Mesenchymal stem cell (in vitro differentiated cells and primary cell): Measurements from ENCODE around the gene ATF6.

Experiments used
- DNase-seq: peaks from one replicate; pipeline ENCODE4 v3.0.0-alpha.2; 2013
- H2AFZ ChIP-seq: one replicate; pipeline ENCODE4 v1.6.1; 2013; ENCODE audit warnings: low read depth, mild to moderate bottlenecking, control low read depth, inconsistent platforms, low read length, moderate library complexity
- H2AK5ac ChIP-seq: 2 replicates; pipeline ENCODE4 v1.6.1; 2013; ENCODE audit warnings: low read length, moderate library complexity, mild to moderate bottlenecking, inconsistent platforms; ENCODE audit not compliant: severe bottlenecking
- H2BK120ac ChIP-seq: one replicate; pipeline ENCODE4 v1.6.1; 2013; ENCODE audit warnings: low read depth, mild to moderate bottlenecking, inconsistent platforms, low read length, moderate library complexity
- H2BK12ac ChIP-seq, 2 experiments: one replicate each; pipeline ENCODE4 v1.6.1; 2013; ENCODE audit warnings: inconsistent platforms in 2 of 2, low read length in 2 of 2, mild to moderate bottlenecking in 2 of 2, moderate library complexity in 2 of 2, control low read depth in 1 of 2
- H2BK15ac ChIP-seq: one replicate; pipeline ENCODE4 v1.6.1; 2013; ENCODE audit warnings: mild to moderate bottlenecking, low read depth, inconsistent platforms; ENCODE audit not compliant: poor library complexity, severe bottlenecking
- H2BK5ac ChIP-seq: 2 replicates; pipeline ENCODE4 v1.6.1; 2013; ENCODE audit warnings: low read depth, mild to moderate bottlenecking, low read length, control low read depth, inconsistent platforms; ENCODE audit not compliant: poor library complexity, severe bottlenecking
- H3K14ac ChIP-seq, 2 experiments: one replicate each; pipeline ENCODE4 v1.6.1; 2013; ENCODE audit warnings: inconsistent platforms in 2 of 2, low read length in 2 of 2, control low read depth in 1 of 2, mild to moderate bottlenecking in 1 of 2, moderate library complexity in 1 of 2
- H3K18ac ChIP-seq, 2 experiments: one replicate each; pipeline ENCODE4 v1.6.1; 2013; ENCODE audit warnings: inconsistent platforms in 2 of 2, low read length in 2 of 2, control low read depth in 1 of 2, low read depth in 1 of 2, mild to moderate bottlenecking in 1 of 2
- H3K23ac ChIP-seq, 2 experiments: one replicate each; pipeline ENCODE4 v1.6.1; 2013; ENCODE audit warnings: inconsistent platforms in 2 of 2, low read length in 2 of 2, mild to moderate bottlenecking in 2 of 2, moderate library complexity in 2 of 2, control low read depth in 1 of 2
- H3K27ac ChIP-seq: 2 replicates; pipeline ENCODE4 v1.5.1; 2013; ENCODE audit warnings: mild to moderate bottlenecking, moderate library complexity, low read length, control low read depth, inconsistent platforms; ENCODE audit not compliant: poor library complexity, severe bottlenecking
- H3K27me3 ChIP-seq, 2 experiments: 2 replicates each; pipeline versions ENCODE4 v1.6.1 to v1.7.0; 2013; ENCODE audit warnings: low read length in 2 of 2, mild to moderate bottlenecking in 2 of 2, moderate library complexity in 2 of 2, control low read depth in 1 of 2, inconsistent platforms in 1 of 2; ENCODE audit not compliant: control insufficient read depth in 1 of 2, insufficient read depth in 1 of 2
- H3K36me3 ChIP-seq, 2 experiments: 2 replicates each; pipeline versions ENCODE4 v1.6.1 to v1.7.0; 2013; ENCODE audit warnings: low read length in 2 of 2, control low read depth in 1 of 2, inconsistent platforms in 1 of 2, low read depth in 1 of 2, mild to moderate bottlenecking in 1 of 2; ENCODE audit not compliant: insufficient read depth in 2 of 2, control insufficient read depth in 1 of 2
- H3K4ac ChIP-seq, 2 experiments: one replicate each; pipeline ENCODE4 v1.6.1; 2013; ENCODE audit warnings: inconsistent platforms in 2 of 2, low read length in 2 of 2, mild to moderate bottlenecking in 2 of 2, moderate library complexity in 2 of 2, control low read depth in 1 of 2, low read depth in 1 of 2
- H3K4me1 ChIP-seq: 2 replicates; pipeline ENCODE4 v1.6.1; 2013; ENCODE audit warnings: low read depth, low read length, control low read depth; ENCODE audit not compliant: control insufficient read depth, insufficient read depth
- H3K4me2 ChIP-seq: 2 replicates; pipeline ENCODE4 v1.6.1; 2013; ENCODE audit warnings: low read length, mild to moderate bottlenecking, inconsistent platforms; ENCODE audit not compliant: poor library complexity, severe bottlenecking
- H3K4me3 ChIP-seq, 2 experiments: 2 replicates each; pipeline versions ENCODE4 v1.5.1 to v1.7.0; 2013; ENCODE audit warnings: low read length in 2 of 2, mild to moderate bottlenecking in 2 of 2, control low read depth in 1 of 2, low read depth in 1 of 2; ENCODE audit not compliant: insufficient read depth in 1 of 2
- H3K79me1 ChIP-seq: replicated peaks from 2 replicates; pipeline ENCODE4 v1.6.1; 2013; ENCODE audit warnings: mild to moderate bottlenecking, control low read depth, low read length, inconsistent platforms; ENCODE audit not compliant: poor library complexity, severe bottlenecking
- H3K9ac ChIP-seq: 2 replicates; pipeline ENCODE4 v1.7.0; 2013; ENCODE audit warnings: mild to moderate bottlenecking, low read length, moderate library complexity
- H3K9me3 ChIP-seq: 2 replicates; pipeline ENCODE4 v1.7.0; 2013; ENCODE audit warnings: mild to moderate bottlenecking, low read length; ENCODE audit not compliant: control insufficient read depth
- H4K8ac ChIP-seq: one replicate; pipeline ENCODE4 v1.6.1; 2013; ENCODE audit warnings: inconsistent platforms, mild to moderate bottlenecking, low read length, moderate library complexity
- H4K91ac ChIP-seq: one replicate; pipeline ENCODE4 v1.6.1; 2013; ENCODE audit warnings: mild to moderate bottlenecking, low read length, inconsistent platforms
- WGBS: methylation state at CpG from one replicate; pipeline ENCODE4 v1.1.7; 2013; ENCODE audit warnings: mixed read lengths; 5-methylcytosine and 5-hydroxymethylcytosine counted together

Gene ATF6

DNA sequence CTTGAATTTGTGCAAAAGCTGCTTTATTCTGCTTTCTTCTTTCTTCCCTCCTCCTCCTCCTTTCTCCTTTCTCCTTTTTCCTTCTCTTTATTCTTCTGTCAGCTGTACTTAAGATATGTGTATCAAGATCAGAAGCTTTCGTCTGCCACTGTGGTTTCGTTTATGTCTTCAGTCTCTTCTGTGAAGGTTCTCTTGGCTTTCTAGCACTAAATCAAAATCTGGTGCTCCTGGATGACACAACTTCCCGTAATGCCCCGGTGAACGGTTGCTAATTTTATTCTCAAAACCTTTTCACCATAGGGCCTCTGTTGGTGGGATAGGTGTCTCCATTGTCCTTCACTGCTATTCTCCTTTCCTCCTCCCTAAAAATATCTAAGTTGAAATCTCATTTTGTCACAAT lies 5.0 kb downstream of the ATF6 start:
- 86% methylated on average over 5 of the region's 5 CpGs for WGBS
- Histone ChIP-seq H3K9ac (no peak overlapping the region), H2AK5ac (no peak overlapping the region), H2BK15ac (no peak overlapping the region), H3K4ac (no peak overlapping the region), H4K8ac (no peak overlapping the region), H3K14ac (no peak overlapping the region), H3K9me3 (no peaks in the 10 kb centered on the region), H2BK120ac (no peak overlapping the region), H3K4me3 (no peak overlapping the region), H3K18ac (no peak overlapping the region), H3K27ac (no peak overlapping the region), H2BK5ac (no peak overlapping the region), H3K27me3 (no peaks in the 10 kb centered on the region), H3K79me1 (peaks cover 8% of the 10 kb centered on the region), H3K36me3 (no peaks in the 10 kb centered on the region), H3K4me1 (no peaks in the 10 kb centered on the region), H2BK12ac (no peak overlapping the region), H2AFZ (no peak overlapping the region), H3K23ac (no peak overlapping the region), H3K4me2 (no peak overlapping the region), H4K91ac (no peak overlapping the region)
- no peak for DNase-seq

DNA sequence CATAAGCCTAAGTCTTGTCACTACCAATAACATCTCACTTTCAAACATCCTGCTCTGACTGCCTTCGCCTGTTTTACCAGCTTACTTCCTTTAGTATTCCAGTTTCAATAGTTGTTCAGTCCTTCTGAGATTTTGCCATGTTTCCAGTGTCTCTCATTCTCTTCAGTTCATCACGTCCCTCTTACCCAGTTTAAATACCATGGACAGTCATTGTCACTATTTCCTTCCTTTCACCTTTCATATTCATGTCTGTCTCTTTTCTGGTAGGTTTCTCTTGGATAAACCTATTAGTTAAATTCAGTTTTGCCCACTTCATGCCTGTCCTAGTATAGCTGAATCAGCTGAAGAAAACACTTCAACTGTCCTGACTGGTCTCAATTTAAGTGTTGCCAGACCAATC lies 5.9 kb downstream of the ATF6 start:
- 97% methylated on average over 2 of the region's 2 CpGs for WGBS
- Histone ChIP-seq H3K27me3 (no peaks in the 10 kb centered on the region), H2BK120ac (no peak overlapping the region), H3K36me3 (no peaks in the 10 kb centered on the region), H3K27ac (no peak overlapping the region), H3K23ac (no peak overlapping the region), H4K8ac (no peak overlapping the region), H2AK5ac (no peak overlapping the region), H2AFZ (no peak overlapping the region), H3K9me3 (no peaks in the 10 kb centered on the region), H3K14ac (no peak overlapping the region), H3K4me2 (no peak overlapping the region), H4K91ac (no peak overlapping the region), H3K4me1 (no peaks in the 10 kb centered on the region), H3K9ac (no peak overlapping the region), H3K79me1 (peaks cover 12% of the 10 kb centered on the region), H2BK5ac (no peak overlapping the region), H3K4ac (no peak overlapping the region), H3K18ac (no peak overlapping the region), H2BK15ac (no peak overlapping the region), H3K4me3 (no peak overlapping the region), H2BK12ac (no peak overlapping the region)
- DNase-seq, result no peak

DNA sequence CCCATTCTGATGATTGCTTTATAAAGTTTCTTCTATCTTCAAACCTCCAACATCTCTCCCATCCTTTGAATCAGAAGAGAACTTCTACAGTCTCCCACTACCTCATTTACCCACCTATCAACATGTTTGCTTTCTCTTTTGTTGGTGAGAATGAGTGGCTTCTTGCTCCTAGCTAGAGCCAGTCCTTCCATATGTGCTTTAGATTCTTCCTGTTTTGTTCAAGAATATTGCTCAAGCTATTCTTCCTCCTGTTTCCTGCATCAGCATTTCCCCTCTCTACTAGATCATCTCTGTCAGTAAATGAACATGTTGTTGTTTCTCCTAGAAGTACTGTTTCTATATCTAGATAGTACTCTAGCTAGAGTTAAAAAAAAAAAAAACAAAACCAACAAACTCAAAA lies 6.3 kb downstream of the ATF6 start:
- H3K79me1 ChIP-seq, result peaks cover 14% of the 10 kb centered on the region
- DNase-seq, result peak; percentile 28
- H3K4me2 ChIP-seq, result no peak overlapping the region
- no peak overlapping the region for H2BK120ac ChIP-seq
- no peaks in the 10 kb centered on the region for H3K4me1 ChIP-seq
- H4K8ac ChIP-seq, result no peak overlapping the region
- H3K27ac ChIP-seq, result no peak overlapping the region
- H3K4me3 ChIP-seq, result no peak overlapping the region
- no peak overlapping the region for H3K4ac ChIP-seq
- no peak overlapping the region for H2BK5ac ChIP-seq
- H3K14ac ChIP-seq, result no peak overlapping the region
- H3K27me3 ChIP-seq, result no peaks in the 10 kb centered on the region
- H2AFZ ChIP-seq, result no peak overlapping the region
- no peak overlapping the region for H3K23ac ChIP-seq
- H3K18ac ChIP-seq, result no peak overlapping the region
- H3K36me3 ChIP-seq, result no peaks in the 10 kb centered on the region
- no peak overlapping the region for H2BK12ac ChIP-seq
- no peak overlapping the region for H3K9ac ChIP-seq
- no peak overlapping the region for H4K91ac ChIP-seq
- no peaks in the 10 kb centered on the region for H3K9me3 ChIP-seq
- H2BK15ac ChIP-seq, result no peak overlapping the region
- no peak overlapping the region for H2AK5ac ChIP-seq

DNA sequence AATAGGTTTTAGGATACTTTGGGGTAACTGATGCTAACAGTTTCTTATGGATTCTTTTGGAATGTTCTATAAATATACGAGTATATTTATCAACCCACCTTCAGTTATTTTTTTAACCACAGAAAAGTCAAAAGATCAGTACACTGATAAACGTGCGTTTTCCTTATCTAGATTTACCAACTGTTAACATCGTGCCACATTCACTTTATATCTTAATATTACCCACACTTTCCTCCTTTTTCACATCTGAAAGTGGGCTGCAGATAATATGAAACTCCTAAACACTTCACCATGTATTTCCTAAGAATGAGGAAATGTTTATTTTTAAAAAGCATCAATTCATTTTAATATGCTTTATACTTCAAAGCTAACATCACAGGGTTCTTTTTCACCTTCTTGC lies 7.7 kb downstream of the ATF6 start:
- no peak overlapping the region for H2BK5ac ChIP-seq
- H4K91ac ChIP-seq, result no peak overlapping the region
- no peak overlapping the region for H3K9ac ChIP-seq
- no peak overlapping the region for H3K18ac ChIP-seq
- 94% methylated on average over 4 of the region's 4 CpGs for WGBS
- H3K79me1 ChIP-seq, result peaks cover 12% of the 10 kb centered on the region
- H3K4me1 ChIP-seq, result no peaks in the 10 kb centered on the region
- no peak overlapping the region for H2AFZ ChIP-seq
- DNase-seq, result no peak
- no peaks in the 10 kb centered on the region for H3K36me3 ChIP-seq
- H3K9me3 ChIP-seq, result no peaks in the 10 kb centered on the region
- H3K27ac ChIP-seq, result no peak overlapping the region
- no peak overlapping the region for H2BK15ac ChIP-seq
- H3K4me3 ChIP-seq, result no peak overlapping the region
- no peak overlapping the region for H2AK5ac ChIP-seq
- H2BK120ac ChIP-seq, result no peak overlapping the region
- no peaks in the 10 kb centered on the region for H3K27me3 ChIP-seq
- H3K23ac ChIP-seq, result no peak overlapping the region
- H2BK12ac ChIP-seq, result no peak overlapping the region
- H3K4ac ChIP-seq, result no peak overlapping the region
- H3K4me2 ChIP-seq, result no peak overlapping the region
- no peak overlapping the region for H3K14ac ChIP-seq
- H4K8ac ChIP-seq, result no peak overlapping the region
